ENCODE data around the gene GABARAP. TPM values are rescaled to one million over a fixed set of nuclear protein-coding genes. Genes with fewer than 3 reads are reported as not detected.
A peak's percentile ranks its signal among the peaks of the same experiment; 100 is the strongest.

GABARAP gene
- total and polyA plus RNA-seq, 10 of the 15 experiments (the other 5 are each of a cell fraction or from before 2014, with no cell fraction given): 134 to 613 (median 285) TPM

DNA sequence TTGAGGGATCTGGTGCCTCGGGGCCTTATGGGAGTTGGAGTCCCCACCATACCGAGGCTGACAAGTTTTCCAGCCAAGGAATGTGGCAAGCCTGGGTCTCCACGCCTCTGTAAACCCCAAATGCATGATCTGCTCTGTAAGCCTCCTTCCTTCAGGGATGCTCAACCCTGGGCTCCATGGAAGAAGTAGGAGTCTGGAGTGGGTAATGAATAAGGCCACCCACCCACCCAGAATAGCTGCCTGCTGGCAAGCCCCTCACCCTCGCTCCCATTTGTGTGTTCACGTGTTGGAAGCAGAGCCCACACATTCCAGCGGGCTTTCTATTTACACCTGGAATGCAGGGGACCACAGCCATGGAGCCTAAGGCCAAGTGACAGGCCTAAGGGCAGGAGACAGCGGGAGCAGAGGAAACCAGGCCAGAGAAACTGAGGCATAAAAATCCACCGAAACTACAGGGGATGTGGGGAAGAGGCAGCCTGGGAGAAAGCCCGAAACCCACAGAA is 27.1 kb downstream of the GABARAP start:
- no peaks in the 10 kb centered on the region for H3K36me3 ChIP-seq (ENCODE audit: control insufficient read depth in 2 of 2, insufficient read depth in 2 of 2, low read length in 1 of 2)
- peak overlapping the region; percentile 89; the same call in 1 of the 2 replicates for H3K4me2 ChIP-seq (ENCODE audit: control insufficient read depth, insufficient read depth)
- H3K9me3 ChIP-seq (replicated peaks; ENCODE audit: control insufficient read depth, insufficient read depth, low read length): no peaks in the 10 kb centered on the region
- DNase-seq (ENCODE audit: low read depth, low spot score) (no peak), FAIRE-seq (peak; percentile 93), ATAC-seq (no peak)
- POLR2A ChIA-PET: interaction anchor here (1.3 to 3.3 kb wide), 3 partner anchors 19 to 26 kb away, joined by 3 to 12 read pairs (median 7); partner anchors contain the start of genes DVL2 and PHF23
- no peak overlapping the region for H2AFZ ChIP-seq (ENCODE audit: control insufficient read depth, low read depth, low read length)
- H3K9ac ChIP-seq (ENCODE audit: control insufficient read depth, insufficient read depth, low read length): no peak overlapping the region
- no peaks in the 10 kb centered on the region for H3K27me3 ChIP-seq (replicated peaks in 1 of 2; ENCODE audit: control insufficient read depth in 2 of 2, insufficient read depth in 2 of 2, low read length in 1 of 2)
- TF ChIP-seq HCFC1 (IDR thresholded peaks at IDR 0.05; ENCODE audit: low read length) (peak; percentile 99; the same call in 1 of the 2 replicates), YY1 (IDR thresholded peaks at IDR 0.05; ENCODE audit: low read depth, low read length) (peak; percentile 6; the same call in 1 of the 2 replicates), POLR2AphosphoS5 (IDR thresholded peaks at IDR 0.05; ENCODE audit: low read length) (no peak), TARDBP (IDR thresholded peaks at IDR 0.05; ENCODE audit: borderline replicate concordance) (peak; percentile 91), IKZF2 (IDR thresholded peaks at IDR 0.05) (no peak), BRCA1 (IDR thresholded peaks at IDR 0.05; ENCODE audit: low read depth, low read length) (no peak), SP1 (IDR thresholded peaks at IDR 0.05; ENCODE audit: low read depth, low read length) (peak; percentile 11), EZH2 (IDR thresholded peaks at IDR 0.05; ENCODE audit: borderline replicate concordance, control insufficient read depth, low read depth, low read length) (no peak), MYB (IDR thresholded peaks at IDR 0.05; ENCODE audit: borderline replicate concordance, low read depth, low read length) (no peak), CREM (IDR thresholded peaks at IDR 0.05; ENCODE audit: low read depth) (peak; percentile 30; the same call in 1 of the 2 replicates), IKZF1 (conservative IDR thresholded peaks at IDR 0.05) (peak; percentile 12; the same call in 1 of the 2 replicates), CREB1 (IDR thresholded peaks at IDR 0.05; ENCODE audit: low read depth) (0 out of 2 replicates have a peak, but pooled peaks have one; percentile 36), NFYA (IDR thresholded peaks at IDR 0.05; ENCODE audit: borderline replicate concordance, low read depth, low read length) (no peak)
- TF ChIP-seq, protein P1, sequence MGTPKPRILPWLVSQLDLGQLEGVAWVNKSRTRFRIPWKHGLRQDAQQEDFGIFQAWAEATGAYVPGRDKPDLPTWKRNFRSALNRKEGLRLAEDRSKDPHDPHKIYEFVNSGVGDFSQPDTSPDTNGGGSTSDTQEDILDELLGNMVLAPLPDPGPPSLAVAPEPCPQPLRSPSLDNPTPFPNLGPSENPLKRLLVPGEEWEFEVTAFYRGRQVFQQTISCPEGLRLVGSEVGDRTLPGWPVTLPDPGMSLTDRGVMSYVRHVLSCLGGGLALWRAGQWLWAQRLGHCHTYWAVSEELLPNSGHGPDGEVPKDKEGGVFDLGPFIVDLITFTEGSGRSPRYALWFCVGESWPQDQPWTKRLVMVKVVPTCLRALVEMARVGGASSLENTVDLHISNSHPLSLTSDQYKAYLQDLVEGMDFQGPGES (IDR thresholded peaks at IDR 0.05): 0 out of 2 replicates have a peak, but pooled peaks have one; percentile 15
- TF ChIP-seq, protein P2, sequence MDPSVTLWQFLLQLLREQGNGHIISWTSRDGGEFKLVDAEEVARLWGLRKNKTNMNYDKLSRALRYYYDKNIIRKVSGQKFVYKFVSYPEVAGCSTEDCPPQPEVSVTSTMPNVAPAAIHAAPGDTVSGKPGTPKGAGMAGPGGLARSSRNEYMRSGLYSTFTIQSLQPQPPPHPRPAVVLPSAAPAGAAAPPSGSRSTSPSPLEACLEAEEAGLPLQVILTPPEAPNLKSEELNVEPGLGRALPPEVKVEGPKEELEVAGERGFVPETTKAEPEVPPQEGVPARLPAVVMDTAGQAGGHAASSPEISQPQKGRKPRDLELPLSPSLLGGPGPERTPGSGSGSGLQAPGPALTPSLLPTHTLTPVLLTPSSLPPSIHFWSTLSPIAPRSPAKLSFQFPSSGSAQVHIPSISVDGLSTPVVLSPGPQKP (IDR thresholded peaks at IDR 0.05; ENCODE audit: low read depth, low read length): no peak
- TF ChIP-seq, protein P3, sequence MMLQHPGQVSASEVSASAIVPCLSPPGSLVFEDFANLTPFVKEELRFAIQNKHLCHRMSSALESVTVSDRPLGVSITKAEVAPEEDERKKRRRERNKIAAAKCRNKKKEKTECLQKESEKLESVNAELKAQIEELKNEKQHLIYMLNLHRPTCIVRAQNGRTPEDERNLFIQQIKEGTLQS (IDR thresholded peaks at IDR 0.05; ENCODE audit: borderline replicate concordance, extremely low read depth, low read depth, low read length): 0 out of 2 replicates have a peak, but pooled peaks have one; percentile 37
- TF ChIP-seq, protein P4, sequence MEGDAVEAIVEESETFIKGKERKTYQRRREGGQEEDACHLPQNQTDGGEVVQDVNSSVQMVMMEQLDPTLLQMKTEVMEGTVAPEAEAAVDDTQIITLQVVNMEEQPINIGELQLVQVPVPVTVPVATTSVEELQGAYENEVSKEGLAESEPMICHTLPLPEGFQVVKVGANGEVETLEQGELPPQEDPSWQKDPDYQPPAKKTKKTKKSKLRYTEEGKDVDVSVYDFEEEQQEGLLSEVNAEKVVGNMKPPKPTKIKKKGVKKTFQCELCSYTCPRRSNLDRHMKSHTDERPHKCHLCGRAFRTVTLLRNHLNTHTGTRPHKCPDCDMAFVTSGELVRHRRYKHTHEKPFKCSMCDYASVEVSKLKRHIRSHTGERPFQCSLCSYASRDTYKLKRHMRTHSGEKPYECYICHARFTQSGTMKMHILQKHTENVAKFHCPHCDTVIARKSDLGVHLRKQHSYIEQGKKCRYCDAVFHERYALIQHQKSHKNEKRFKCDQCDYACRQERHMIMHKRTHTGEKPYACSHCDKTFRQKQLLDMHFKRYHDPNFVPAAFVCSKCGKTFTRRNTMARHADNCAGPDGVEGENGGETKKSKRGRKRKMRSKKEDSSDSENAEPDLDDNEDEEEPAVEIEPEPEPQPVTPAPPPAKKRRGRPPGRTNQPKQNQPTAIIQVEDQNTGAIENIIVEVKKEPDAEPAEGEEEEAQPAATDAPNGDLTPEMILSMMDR (IDR thresholded peaks at IDR 0.05 in 2 of 3, conservative IDR thresholded peaks at IDR 0.05 in 1 of 3; ENCODE audit: control insufficient read depth in 2 of 3, extremely low read depth in 1 of 3, insufficient read depth in 1 of 3, low read depth in 3 of 3, low read length in 3 of 3): peak in 1 of 3 experiments; percentile 1; a peak in 1 of 6 replicates
- H3K4me3 ChIP-seq: no peak overlapping the region; the same call in 1 of the 2 replicates
- peaks cover 6% of the 10 kb centered on the region for H3K79me2 ChIP-seq (ENCODE audit: control insufficient read depth, insufficient read depth, low read length)
- SMC1A ChIA-PET (ENCODE audit: uncharacterized antibody, unreplicated experiment): interaction anchor here (1.6 kb wide), 1 partner anchor 36 kb away, joined by 4 read pairs; the partner anchor contains the start of gene CTDNEP1
- no peak overlapping the region; the same call in 1 of the 2 replicates for H3K27ac ChIP-seq (ENCODE audit: control insufficient read depth, insufficient read depth)
- intact Hi-C loops (cut with micrococcal nuclease; ENCODE audit: unreplicated experiment): loop anchor here (2.0 kb wide), 2 partner anchors 24 to 38 kb away; partner anchors contain the start of genes ELP5 and PHF23
- in situ Hi-C loops (cut with MboI): no loop called here
- CTCF ChIA-PET: interaction anchor here (1.2 to 1.9 kb wide), 4 partner anchors 27 to 169 kb away, joined by 3 to 7 read pairs (median 5); partner anchors contain the start of gene SLC2A4
- RAD21 ChIA-PET (ENCODE audit: unreplicated experiment): interaction anchor here (0.6 kb wide), 1 partner anchor 28 kb away, joined by 3 read pairs; the partner anchor contains the start of gene GABARAP
- H4K20me1 ChIP-seq (ENCODE audit: control insufficient read depth, insufficient read depth): no peaks in the 10 kb centered on the region
- BruUV-seq (replicated peaks): no TSS peak
- 20% methylated on average over 9 of the region's 9 CpGs for WGBS (ENCODE audit: insufficient coverage, insufficient replicate concordance, low lambda C conversion rate, missing lambda C conversion rate)
- peaks cover 18% of the 10 kb centered on the region for H3K4me1 ChIP-seq (ENCODE audit: control insufficient read depth, insufficient read depth, low read length)

All from GM12878 (cell line).